Activated CD4-positive, alpha-beta T cell treated with anti-CD3 and anti-CD28 coated beads for 1 hour (primary cell): ENCODE data around the gene CLIP3.

Experiments
- DNase-seq: peaks from one replicate; pipeline ENCODE4 v3.0.0-alpha.2; 2020

CLIP3 gene

GRCh38 chr19:35977446-35978222, 55.0 kb downstream of the CLIP3 start:
- DNase-seq, result no peak

GRCh38 chr19:35975608-35976214, 57.0 kb downstream of the CLIP3 start:
- no peak for DNase-seq

DNA sequence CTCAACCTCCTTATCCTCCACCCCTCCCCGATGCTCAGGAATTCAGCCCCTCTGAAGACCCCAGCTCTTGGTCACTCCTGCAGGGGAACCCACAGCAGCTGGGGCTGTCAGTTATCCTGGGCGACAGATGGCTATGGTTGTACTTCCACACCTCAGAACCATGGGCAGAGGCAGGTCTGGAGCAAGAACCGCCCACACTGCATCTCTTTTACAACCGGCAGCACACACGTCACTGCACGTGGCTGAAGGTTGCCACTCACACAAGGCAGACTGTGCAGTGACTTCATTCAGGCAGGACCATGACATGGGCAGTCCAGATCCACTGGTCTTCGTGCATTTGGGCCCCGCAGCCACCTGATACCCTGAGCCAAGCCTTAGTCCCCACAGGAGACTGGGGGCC, 59.2 kb downstream of the CLIP3 start:
- no peak for DNase-seq

DNA sequence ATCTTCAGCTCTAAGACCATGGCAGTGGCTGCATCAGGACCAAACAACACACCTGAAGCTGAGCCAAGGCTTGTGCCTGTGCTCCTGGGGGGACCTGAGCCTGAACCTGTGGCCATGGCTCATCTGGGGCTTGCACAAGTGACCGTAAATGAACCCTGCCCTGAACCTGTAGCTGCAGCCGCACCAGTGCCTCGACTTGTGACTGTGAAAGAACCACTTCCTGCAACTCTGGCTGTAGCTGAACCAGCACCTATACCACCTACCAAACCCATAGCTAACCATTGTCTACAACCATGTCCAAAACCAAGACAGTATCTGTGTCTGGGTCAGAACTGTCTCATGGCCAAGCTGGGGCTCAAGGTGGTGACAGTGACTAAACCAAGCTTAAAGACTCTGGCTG, 65.9 kb downstream of the CLIP3 start:
- DNase-seq, result no peak
